GM18873 (cell line): ENCODE data around the gene NEUROD1.
A peak's percentile ranks its signal among the peaks of the same experiment; 100 is the strongest.

Source experiments
- ATAC-seq: cut with Tn5 transposase; IDR thresholded peaks from one replicate; pipeline ENCODE4 v1.9.1; 2021; ENCODE audit warnings: mild to moderate bottlenecking, moderate library complexity, moderate number of reproducible peaks; ENCODE audit not compliant: unreplicated experiment, low FRiP score

NEUROD1 gene

DNA sequence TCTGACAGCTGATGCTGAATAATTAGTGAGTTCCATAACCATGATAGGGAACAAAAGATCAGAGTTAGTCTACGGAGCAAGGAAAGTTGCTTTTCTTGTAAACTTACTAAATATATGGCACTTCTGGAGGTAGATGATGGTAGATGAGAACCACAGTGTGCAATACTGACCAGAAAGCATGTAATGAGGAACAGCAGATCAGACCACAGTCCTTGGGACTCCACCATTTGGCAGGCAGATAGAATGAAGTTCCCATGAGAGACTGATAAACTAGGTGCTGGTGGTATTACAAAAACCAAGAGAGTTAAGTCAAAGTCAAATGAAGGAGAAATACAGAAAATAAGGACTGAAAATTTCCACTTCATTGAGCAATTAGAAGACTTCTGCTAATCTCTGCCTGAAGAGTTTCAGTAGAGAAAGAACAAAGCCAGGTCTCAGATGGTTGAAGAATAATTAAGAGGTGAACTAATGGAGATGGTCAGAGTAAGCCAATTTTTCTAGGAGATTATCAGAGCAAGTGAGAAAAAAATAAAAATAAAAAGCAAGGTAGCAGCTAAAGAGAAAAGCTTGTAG is 33.8 kb downstream of the NEUROD1 start:
- no peak for ATAC-seq

DNA sequence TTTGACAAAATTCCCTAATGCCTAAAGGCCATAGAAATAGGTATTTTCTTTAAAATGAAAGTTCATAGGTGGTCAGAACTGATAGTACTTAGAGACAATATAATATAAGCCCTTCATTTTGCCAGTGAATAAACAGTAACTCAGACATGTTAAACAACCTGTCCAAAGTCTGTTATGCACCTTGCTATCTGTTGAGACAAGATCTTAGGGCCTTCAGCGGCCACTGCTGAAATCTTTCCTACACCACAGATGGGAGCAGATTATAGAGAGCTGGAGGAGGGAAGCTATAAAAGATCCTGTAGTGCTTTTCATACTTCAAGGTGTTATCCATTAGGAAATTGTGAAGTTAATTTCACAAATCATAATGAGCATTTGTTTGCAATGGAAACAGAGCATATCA is 37.2 kb downstream of the NEUROD1 start:
- ATAC-seq, result no peak

DNA sequence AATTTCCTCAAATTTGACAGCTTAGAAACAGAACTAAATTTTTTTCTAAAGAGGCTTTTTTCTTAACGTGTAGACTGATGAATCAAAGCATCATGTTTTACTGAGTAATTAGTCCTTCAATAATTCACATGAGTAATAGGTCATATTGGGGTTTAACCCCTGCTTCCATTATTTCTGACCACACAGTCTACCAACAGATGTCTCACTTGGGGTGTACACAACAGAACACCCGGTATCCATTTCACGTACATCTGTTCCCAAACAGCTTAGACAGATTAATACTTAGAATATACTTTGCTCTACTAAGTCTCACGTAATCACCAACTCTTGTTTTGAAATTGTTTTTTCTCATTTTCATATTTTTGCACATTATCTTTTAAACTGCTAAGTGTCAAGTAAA is 38.2 kb downstream of the NEUROD1 start:
- no peak for ATAC-seq

DNA sequence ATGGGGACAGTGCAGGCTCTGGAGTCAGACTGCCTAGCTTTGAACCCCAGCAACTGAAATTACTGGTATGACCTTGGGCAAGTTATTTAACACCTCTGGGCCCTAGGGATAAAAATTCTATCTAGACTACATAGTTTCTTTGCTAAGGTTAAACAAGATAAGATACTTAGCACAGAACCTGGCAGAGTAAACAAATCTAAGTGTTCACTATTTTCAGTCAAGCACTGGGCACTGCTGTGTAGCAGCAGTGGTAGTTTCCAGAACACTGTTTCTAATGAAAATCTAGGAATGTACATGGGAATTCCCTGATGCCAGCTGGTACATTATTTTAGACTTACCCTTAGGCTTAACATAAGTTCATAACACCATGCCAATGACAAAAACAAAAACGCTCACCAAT is 40.6 kb downstream of the NEUROD1 start:
- ATAC-seq, result no peak

DNA sequence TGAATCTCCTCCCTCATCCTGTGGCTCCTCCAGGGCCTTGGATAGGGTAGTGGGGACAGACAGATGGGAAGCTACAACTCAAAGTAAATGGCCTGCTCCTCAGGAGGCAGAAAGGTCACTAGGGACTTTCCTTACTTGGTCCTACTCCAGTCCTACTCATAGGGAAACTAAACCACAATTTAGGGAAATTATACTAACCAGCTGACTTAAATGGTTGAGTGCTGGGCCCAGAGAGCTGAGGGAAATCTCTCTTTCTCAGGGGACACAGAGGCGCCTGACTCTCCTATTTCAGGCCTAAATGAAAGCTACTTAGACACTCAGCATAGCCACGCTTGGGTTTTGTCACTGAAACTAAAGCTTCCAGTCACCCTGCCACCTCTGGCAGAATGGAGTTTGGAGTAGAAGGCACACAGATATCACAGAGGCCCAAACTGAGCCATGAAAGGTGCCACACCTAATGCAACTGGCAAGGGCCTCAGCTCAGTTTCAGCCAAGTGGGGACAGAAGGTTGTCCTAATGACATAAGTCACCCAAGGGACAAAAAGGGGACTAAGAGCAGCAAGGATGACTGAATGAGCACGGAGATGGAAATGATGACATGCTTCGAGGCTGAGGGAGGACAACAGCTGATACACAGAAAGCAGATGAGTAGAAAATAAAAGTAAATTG is 47.5 kb downstream of the NEUROD1 start:
- peak; percentile 70 for ATAC-seq

DNA sequence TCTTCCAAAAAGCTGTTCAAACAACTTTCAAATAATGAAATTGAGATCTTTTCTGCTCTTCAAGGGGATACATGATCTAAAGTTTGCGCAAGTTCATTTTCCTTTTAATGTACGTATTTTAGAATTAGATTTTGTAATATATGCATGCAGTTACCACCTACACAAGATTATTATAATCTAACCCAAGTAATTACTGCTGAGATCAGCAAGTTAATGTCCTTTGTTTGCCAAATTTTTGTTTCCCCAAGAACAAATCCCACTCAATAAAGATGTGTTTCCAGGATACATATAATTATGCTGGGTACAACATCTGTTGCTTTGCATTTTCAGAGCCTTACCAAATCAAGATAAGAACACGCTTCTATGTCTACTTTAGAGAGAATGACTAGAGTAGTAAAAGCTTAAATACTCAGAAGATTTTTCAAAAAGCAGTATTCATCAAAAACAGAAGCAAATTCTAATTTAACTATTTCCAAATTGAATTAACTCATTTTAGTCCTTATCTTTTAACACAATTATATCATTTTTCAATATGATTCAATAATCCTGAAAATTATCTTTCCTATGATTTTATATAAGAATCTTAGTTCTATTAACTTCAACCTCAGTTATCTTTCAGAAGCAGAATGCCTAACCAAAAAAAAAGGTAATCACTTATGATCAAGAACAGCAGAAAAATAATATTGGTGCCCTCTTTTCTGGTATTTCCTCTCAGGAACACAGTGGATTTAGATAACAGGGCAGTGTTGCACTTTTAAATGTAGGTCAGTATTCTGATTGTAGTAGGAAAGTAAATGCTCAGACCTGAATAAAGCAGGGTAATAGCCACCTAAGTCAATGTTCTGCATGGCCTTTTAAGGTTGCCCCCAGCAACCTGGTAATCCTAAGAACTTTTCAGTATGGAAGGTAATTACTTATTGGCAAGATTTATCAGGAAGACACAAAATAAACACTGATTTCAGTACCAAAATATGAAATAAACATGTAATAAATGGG is 51.4 kb downstream of the NEUROD1 start:
- ATAC-seq, result no peak

DNA sequence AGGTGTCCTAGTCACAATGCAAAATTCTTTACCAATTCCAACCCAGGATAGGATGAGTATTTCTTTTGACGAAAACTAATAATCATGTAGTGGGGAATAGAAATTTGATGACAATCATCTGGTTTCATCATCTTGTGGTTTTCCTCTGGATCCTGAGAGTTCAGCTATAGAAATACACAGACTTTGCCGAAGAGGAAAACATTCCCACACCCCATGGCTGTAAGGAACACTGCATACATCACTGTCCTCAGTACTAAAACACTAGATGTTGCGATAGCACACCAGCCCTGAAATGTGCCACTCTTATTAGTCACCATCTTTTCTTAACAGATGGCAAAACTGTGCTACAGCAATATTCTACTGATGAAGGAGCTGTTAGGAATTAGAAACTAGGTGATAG is 52.8 kb downstream of the NEUROD1 start:
- ATAC-seq, result no peak

GRCh38 chr2:181626671-181627070 is 53.6 kb downstream of the NEUROD1 start:
- ATAC-seq, result no peak
